Loucy (cell line): ENCODE data around the gene ST3GAL3.

Experiments
- CTCF ChIP-seq: fragments of 200-600 bp; sonication (generic); conservative IDR thresholded peaks from 2 replicates; pipeline ENCODE4 v1.5.1; 2014; ENCODE audit warnings: mild to moderate bottlenecking, antibody characterized with exemption, low read length
- EZH2phosphoT487 ChIP-seq: fragments of 200-600 bp; IDR thresholded peaks from 2 replicates; pipeline ENCODE4 v1.6.1; 2018; ENCODE audit warnings: antibody characterized with exemption, mild to moderate bottlenecking, moderate library complexity, borderline replicate concordance

GRCh38 chr1:43686801-43687200 lies 20.5 kb upstream of the ST3GAL3 start:
- TF ChIP-seq EZH2phosphoT487: no peak
- no peak for TF ChIP-seq CTCF
